AML-193 (cell line): ENCODE results near the gene ZNF71.

Experiments used
- DNase-seq, 2 experiments: peaks; one replicate each; lab custom pipeline; 2025; lab: John Stamatoyannopoulos, UW

The ZNF71 gene

GRCh38 chr19:56594783-56595547 lies at the start of gene ZNF71:
Gene ZNF71 (plus strand): TSS chr19:56595302. CDS start chr19:56601559, 6,257 bp downstream.
- DNase-seq: peak; percentile 66 to 70

DNA sequence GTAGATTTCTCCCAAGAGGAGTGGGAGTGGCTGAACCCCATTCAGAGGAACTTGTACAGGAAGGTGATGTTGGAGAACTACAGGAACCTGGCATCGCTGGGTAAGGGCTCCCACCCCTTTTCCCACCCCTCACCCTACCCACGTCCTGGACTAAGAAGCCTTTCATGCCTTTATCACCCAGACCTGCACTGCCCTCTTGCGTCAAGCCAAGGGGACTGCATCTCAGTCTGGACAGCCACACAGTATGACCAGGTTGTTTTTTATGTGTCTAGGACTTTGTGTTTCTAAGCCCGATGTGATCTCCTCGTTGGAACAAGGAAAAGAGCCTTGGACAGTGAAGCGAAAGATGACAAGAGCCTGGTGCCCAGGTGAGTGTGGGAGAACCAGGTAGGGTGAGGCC lies 47.6 kb upstream of the ZNF71 start:
- no peak for DNase-seq

GRCh38 chr19:56554272-56554869 lies 40.7 kb upstream of the ZNF71 start:
- DNase-seq: no peak

- DNase-seq: no peak
These were observed 32.3 kb upstream of the ZNF71 start for GRCh38 chr19:56562766-56563165.

- peak in 1 of 2 experiments; percentile 29 for DNase-seq
These were observed 28.2 kb upstream of the ZNF71 start for GRCh38 chr19:56566904-56567273.

- peak; percentile 88 to 91 for DNase-seq
These were observed 27.6 kb upstream of the ZNF71 start, which contains the start of gene ZNF470 for GRCh38 chr19:56567274-56568120. Gene ZNF470 (plus strand): TSS chr19:56567468. CDS start chr19:56570312, 2,844 bp downstream.

- no peak for DNase-seq
These were observed 22.5 kb upstream of the ZNF71 start for GRCh38 chr19:56572589-56572988.

GRCh38 chr19:56573914-56574313 lies 21.2 kb upstream of the ZNF71 start:
- no peak for DNase-seq

DNA sequence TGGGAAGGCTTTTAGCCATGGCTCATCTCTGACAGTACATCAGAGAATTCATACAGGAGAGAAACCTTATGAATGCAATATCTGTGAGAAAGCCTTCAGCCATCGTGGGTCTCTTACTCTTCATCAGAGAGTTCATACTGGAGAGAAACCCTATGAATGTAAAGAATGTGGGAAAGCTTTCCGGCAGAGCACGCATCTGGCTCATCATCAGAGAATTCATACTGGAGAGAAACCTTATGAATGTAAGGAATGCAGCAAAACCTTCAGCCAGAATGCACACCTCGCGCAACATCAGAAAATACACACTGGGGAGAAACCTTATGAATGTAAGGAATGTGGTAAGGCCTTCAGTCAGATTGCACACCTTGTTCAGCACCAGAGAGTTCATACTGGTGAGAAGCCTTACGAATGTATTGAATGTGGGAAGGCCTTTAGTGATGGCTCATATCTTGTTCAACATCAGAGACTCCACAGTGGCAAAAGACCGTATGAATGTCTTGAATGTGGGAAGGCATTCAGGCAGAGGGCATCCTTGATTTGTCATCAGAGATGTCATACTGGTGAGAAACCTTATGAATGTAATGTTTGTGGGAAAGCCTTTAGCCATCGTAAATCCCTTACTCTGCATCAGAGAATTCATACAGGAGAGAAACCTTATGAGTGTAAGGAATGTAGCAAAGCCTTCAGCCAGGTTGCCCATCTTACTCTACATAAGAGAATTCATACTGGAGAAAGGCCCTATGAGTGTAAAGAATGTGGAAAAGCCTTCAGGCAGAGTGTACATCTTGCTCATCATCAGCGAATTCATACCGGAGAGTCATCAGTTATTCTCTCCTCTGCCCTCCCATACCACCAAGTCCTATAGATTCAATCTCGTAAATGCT lies 17.1 kb upstream of the ZNF71 start:
- no peak for DNase-seq

- no peak for DNase-seq
These were observed 688 bp upstream of the ZNF71 start for GRCh38 chr19:56594446-56594782.

DNA sequence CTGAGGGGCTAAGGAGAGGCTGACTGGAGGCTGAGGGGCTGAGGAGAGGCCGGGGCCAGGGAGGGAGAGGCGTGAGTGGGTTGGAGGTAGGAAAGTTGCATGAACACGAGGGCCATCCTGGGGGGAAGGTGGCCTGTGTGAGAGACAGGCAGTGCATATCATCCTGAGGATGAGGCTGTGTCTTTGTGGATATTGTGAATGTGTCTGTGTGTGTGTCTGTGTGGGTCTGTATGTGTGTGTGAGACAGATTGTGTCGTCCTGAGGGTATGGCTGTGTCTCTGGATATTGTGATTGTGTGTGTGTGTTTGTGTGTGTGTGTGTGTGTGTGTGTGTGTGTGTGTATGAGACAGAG lies 422 bp downstream of the ZNF71 start:
- peak in 1 of 2 experiments; percentile 10 for DNase-seq

GRCh38 chr19:56596676-56597075 lies 1.6 kb downstream of the ZNF71 start:
- DNase-seq: no peak

DNA sequence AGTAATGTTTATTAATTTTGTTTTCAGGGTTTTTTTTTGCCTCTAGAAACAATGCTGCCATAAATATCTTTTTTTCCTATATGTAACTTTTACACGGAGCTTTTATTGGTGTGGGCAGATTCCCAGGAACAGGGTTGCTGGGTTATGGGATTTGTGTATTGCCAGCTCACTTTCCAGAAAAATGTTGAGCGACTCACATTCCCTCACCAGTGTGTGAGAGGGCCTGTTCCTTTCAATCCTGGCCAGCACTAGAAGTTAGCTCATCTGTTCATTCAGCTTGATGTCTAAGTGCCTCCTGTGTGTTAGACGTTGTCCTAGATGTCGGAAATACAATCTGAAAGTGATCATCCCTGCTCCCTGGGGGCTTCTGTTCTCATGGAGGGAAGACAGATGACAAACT lies 2.6 kb downstream of the ZNF71 start:
- no peak for DNase-seq

GRCh38 chr19:56601375-56601774 lies 6.3 kb downstream of the ZNF71 start:
- no peak for DNase-seq

GRCh38 chr19:56603829-56604228 lies 8.7 kb downstream of the ZNF71 start:
- DNase-seq: no peak

- no peak for DNase-seq
These were observed 13.3 kb downstream of the ZNF71 start for GRCh38 chr19:56608274-56608964.

- no peak for DNase-seq
These were observed 16.2 kb downstream of the ZNF71 start for GRCh38 chr19:56611288-56611687.

GRCh38 chr19:56612737-56613136 lies 17.6 kb downstream of the ZNF71 start:
- no peak for DNase-seq

GRCh38 chr19:56613639-56614038 lies 18.5 kb downstream of the ZNF71 start:
- DNase-seq: no peak

- no peak for DNase-seq
These were observed 22.4 kb downstream of the ZNF71 start for GRCh38 chr19:56617531-56617930.

DNA sequence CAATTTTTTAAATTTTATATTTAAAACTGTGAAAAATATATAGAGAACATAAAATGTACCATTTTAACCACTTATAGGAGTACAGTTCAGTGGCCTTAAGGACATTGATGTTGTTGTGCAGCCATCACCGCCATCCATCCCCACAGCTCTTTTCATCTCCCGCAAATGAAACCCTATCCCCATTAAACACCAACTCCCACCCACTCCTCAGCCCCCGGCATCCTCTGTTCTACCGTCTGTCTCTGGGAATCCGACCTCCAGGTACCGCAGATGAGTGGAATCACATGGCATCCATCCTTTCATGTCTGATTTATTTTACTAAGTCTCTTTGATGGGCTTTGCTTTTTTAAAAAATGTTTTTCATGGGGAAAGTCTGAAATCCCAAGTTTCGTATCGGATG lies 24.0 kb downstream of the ZNF71 start:
- DNase-seq: no peak
